HuH-7 (cell line): ENCODE data around the gene KANK4.
"Not testable (repeated sequence)": the region's sequence is repeated elsewhere in the genome, so short reads cannot be mapped to it uniquely, and the experiment has no call there.

Source experiments
- DNase-seq: peaks from one replicate; pipeline ENCODE4 v3.0.0; 2011; ENCODE audit warnings: low spot score

Gene KANK4

DNA sequence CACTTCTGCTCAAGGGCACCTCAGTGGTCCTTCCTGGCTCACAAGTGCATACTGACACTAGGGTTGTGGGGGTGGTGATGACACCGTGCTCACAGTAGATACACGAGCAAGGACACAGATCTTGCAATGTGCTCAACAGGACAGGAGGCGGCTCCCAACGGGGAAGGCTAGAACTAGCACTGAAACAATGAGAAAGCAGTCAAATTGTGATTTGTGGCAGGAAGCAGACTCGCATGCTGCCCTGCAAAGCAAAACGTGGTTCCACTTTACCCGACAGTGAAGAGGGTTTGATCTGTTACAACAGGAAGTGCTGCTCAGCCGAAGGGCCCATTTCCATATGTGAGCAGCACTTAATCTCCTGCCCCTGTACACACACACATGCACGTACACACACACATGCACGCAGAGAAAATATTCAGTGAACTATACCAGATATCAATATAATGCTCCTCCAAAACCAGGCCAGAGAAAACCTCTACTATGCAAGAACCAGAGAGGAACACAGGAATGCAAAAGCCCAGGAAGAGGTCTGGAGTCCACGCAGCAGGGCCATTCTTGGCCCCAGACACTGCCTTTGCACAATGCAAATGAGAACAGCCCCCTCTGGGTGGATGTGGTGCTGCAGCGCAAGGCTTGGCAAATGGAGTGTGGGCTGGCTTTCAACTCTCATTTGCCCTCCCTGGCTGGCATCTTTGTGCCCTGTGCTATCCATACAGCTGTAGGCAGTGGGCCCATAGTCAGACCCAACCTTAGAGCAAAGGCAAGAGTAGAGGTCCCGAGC, 47.1 kb downstream of the KANK4 start:
- no peak for DNase-seq

DNA sequence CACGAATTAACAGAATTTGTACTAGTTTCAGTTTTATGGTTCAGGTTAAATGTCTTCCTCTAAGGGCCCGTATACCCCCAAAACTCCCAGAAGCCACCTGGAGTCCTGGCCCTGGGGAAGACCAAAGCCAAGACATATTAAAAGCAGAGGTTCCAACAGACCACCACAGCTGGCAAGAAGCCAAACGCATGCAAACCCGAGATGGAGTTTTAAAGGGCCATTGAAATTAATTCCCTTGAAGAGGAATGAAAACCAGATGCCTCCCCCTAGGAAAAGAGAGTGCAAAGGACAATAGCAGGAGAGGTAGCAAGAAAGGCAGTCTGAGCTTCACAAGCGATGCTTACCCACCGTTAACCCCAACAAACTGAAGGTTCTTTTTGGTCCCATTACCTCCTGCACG, 48.1 kb downstream of the KANK4 start:
- DNase-seq = no peak

- DNase-seq = no peak
Measured at GRCh38 chr1:62269851-62270495, 49.3 kb downstream of the KANK4 start.

- no peak for DNase-seq
Measured at GRCh38 chr1:62269439-62269838, 49.8 kb downstream of the KANK4 start.

GRCh38 chr1:62268315-62268714, 50.9 kb downstream of the KANK4 start:
- no peak for DNase-seq

DNA sequence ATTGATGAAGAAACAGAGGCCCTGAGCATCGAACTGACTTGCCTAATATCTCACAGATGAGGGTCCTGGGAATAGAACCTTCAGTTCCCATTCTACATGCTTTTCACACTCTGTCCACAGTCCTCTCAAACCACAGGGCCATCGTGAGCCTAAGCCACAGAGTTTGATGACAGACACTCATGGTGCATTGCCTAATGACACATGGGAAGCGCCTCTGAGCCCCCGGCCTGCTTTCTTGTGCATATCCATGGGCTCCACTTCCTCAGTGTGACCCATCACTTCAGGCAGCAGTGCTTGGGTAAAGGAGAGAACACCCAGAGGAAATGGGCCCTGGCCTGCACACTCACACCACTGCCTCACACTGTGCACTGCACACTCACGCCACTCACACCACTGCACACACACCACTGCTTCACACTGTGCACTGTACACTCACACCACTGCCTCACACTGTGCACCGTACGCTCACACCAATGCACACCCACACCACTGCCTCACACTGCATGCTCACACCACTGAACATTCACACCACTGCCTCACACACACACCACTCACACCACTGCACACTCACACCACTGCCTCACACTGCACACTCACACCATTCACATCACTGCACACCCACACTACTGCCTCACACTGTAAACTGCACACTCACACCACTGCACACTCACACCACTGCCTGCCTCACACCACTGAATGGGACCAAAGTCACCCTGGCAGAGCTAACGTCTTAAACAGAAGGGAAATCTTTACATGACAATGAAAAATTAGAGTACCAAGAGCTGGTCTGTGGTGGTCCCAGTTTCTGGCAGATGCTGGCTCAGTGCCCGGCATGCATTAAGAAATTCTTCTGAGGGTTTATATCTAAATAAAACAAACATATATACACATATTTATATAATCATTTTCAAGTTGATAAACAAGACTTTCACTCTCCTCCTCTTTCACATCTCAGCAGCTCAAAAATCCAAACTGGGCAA, 53.0 kb downstream of the KANK4 start:
- DNase-seq = no peak

- no peak for DNase-seq
Measured at GRCh38 chr1:62263814-62264353, 55.4 kb downstream of the KANK4 start.

GRCh38 chr1:62263006-62263813, 56.0 kb downstream of the KANK4 start:
- no peak for DNase-seq

DNA sequence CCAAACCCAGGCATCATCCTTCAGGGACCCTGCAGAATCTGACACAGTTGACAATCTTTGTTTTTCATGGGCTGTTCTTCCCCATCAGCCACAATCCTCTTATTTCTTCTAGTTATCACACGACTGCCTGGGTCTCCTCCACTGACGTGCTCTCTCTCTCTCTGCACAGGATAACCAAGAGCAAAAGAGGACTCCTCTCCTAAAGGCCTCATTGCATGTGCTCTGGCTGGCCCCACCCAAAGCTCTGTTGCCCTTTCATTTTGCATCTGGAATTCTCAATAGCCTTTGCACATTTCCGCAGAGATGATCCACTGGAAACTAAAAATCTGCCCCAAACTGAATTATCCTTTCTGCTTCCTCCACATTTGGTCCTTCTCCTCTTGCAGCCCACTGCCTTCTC, 58.5 kb downstream of the KANK4 start:
- no peak for DNase-seq

DNA sequence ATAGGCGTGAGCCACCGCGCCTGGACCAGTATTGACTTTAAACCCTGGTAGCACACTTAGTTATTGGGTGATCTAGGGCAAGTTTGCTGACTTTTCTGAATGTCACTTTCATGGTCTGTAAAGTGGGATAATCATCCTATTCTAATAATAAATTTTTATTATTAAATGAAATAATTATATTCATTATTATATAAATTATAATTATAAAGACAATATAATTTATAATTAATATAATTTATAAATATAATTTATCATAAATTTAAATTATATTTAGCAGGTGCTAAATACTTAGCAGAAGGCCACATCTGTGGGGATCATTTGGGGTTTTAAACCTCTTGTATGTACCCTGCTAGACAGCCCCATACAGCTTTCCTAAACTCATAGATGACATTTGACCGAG, 59.7 kb downstream of the KANK4 start:
- no peak for DNase-seq

GRCh38 chr1:62250126-62250726, 69.0 kb downstream of the KANK4 start:
- DNase-seq = no peak

DNA sequence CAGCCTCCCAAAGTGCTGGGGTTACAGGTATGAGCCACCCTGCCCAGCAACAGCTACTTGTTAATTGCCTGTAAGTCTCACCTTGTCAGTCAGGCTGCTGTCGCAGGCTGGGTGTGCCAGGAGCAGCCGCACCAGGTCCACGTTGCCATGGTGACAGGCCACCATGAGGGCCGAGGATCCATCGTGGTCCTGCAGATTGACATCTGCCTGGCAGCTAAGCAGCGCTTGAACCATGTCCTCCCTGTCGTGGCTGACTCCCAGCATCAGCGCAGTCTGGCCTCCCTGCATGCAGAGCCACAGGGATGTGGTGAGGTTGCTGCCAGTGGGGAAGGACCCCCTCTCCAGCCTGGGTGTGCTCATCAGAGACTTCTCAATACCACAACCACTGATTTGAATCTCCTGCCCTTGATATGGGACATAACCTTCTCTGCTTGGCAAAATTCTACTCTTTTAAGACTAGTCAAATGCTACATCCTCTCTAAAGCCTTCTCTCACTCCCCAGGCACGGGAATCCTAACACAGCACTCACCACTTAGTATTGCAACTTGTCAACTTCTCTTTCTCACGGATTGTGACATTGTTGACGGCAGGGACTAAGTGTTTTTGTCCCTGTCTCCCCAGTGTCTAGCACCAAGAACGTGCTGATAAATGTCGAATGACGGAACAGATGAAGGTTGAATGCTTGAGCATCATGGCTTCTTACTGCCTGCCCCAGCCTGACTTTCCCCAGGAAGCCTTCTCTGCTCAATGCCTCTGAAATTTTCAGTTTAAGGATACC, 71.7 kb downstream of the KANK4 start:
- DNase-seq = no peak

DNA sequence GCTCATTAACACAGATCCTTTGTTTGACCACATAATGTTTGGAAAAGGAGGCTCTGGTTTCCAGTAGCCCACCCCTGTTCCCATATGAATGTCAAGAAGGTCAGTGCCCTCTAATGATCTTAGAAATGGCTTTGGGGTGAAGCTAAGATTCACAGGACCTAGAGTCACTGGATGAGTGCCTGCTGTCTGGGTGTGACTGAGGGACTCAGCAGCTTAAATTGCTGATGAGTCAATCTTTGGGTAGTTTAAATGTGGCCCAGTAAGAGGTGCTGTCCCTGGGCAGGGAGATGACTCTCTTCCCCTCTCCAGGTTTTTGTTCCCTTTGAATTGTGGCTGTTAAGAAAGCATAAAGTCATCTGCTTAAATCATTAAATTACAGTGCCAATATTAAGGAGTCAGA, 74.0 kb downstream of the KANK4 start:
- DNase-seq = no peak

- not testable (repeated sequence) for DNase-seq
Measured at GRCh38 chr1:62244380-62244779, 74.9 kb downstream of the KANK4 start.

DNA sequence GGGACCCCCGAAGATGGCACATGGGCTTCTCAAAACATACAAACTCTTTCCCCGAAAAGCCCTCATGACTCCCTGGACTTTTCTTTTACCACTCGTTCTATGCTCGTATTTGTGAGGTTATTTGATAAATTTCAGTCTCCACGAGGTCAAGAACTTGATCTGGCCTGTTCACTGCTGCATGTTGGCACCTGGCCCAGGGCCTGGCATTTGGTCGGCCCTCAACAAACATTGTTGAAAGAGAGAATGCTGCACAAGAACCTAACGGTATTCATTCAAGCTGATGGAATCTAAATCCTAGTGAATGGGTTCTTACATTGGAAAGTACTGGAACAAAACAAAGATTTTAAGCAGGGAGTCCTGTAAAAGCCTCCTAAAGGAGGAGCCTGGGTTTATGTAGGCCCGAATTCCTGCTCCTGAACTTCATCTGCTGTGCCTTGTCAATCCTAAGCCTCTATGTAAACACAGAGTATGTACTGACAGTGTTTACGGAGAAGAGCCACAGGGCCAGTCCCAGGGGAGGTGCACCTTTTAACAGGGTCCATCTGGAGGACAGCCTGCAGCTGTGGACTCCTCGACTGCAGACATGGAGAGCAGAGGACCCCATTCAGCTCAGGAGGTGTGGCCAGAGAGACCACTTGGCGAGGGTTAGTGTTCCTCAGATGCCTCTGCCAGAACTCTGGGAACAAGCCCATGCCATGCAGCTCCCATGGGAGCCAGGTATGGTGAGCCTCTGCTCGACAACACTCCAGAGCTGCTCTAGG, 77.7 kb downstream of the KANK4 start:
- no peak for DNase-seq

GRCh38 chr1:62240651-62241370, 78.4 kb downstream of the KANK4 start:
- no peak for DNase-seq

DNA sequence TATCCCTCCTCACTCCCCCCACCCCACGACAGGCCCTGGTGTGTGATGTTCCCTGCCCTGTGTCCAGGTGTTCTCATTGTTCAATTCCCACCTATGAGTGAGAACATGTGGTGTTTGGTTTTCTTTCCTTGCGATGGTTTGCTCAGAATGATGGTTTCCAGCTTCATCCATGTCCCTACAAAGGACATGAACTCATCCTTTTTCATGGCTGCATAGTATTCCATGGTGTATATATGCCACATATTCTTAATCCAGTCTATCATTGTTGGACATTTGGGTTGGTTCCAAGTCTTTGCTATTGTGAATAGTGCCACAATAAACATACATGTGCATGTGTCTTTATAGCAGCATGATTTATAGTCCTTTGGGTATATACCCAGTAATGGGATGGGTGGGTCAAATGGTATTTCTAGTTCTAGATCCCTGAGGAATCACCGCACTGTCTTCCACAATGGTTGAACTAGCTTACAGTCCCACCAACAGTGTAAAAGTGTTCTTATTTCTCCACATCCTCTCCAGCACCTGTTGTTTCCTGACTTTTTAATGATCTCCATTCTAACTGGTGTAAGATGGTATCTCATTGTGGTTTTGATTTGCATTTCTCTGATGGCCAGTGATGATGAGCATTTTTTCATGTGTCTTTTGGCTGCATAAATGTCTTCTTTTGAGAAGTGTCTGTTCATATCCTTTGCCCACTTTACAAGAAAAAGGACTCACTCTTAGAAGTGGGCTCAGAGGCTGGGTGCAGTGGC, 79.4 kb downstream of the KANK4 start:
- not testable (repeated sequence) for DNase-seq

DNA sequence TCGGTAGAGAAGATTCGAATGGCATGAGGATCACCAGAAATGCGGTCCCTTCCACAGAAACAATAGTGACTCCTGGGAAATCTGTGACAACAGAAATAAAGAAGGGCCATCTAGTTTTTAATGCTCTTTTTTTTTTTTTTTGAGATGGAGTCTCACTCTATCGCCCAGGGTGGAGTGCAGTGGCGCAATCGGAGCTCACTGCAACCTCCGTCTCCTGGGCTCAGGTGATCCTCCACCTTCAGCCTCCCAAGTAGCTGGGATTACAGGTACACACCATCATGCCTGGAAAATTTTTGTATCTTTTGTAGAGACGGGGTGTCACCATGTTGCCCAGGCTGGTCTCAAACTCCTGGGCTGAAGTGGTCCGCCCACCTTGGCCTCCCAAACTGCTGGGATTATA, 80.7 kb downstream of the KANK4 start:
- no peak for DNase-seq
